Memory B cell (primary cell): ENCODE results near the gene IGF1R.

Experiments used
- ATAC-seq: fragments of 150-1000 bp; cut with Tn5 transposase; 2 replicates; pipeline ENCODE4 v1.10.0; 2021; ENCODE audit warnings: low read depth, mild to moderate bottlenecking, moderate library complexity
- DNase-seq, 2 donors: peaks; one replicate each; pipeline ENCODE4 v3.0.0; 2022; ENCODE audit warnings: low spot score in 2 of 2
- H3K27ac Mint-ChIP-seq: one replicate; pipeline ENCODE4 v1.8.0; 2022; ENCODE audit warnings: mild to moderate bottlenecking, moderate library complexity, mixed read lengths
- H3K27me3 Mint-ChIP-seq: one replicate; pipeline ENCODE4 v1.8.0; 2022; ENCODE audit warnings: mixed read lengths
- H3K36me3 Mint-ChIP-seq: one replicate; pipeline ENCODE4 v1.8.0; 2022; ENCODE audit warnings: mild to moderate bottlenecking, mixed read lengths
- H3K4me1 Mint-ChIP-seq: one replicate; pipeline ENCODE4 v1.8.0; 2022; ENCODE audit warnings: mixed read lengths
- H3K4me3 Mint-ChIP-seq: one replicate; pipeline ENCODE4 v1.8.0; 2022; ENCODE audit warnings: mild to moderate bottlenecking, moderate library complexity, mixed read lengths
- H3K9me3 Mint-ChIP-seq: one replicate; pipeline ENCODE4 v1.8.0; 2022; ENCODE audit warnings: mixed read lengths

The IGF1R gene

DNA sequence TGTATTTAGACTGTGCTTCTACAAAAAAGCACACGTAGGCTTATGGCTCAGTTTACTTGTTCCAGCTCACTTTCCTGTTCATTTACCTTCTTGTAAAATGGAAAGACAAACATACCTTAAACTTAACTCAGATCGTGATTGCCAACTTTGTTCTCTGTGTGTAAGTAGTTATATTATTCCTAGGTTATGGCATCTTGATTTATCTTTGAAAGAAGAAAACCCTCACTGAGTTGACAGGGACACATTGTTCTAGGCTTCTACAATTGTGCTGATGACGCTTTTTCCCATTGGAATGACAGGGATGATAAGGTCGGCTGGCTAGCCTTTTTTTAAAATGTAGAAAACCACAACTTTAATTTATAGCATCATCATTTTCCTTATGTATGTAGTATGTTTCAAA lies 140.7 kb downstream of the IGF1R start:
- Mint-ChIP-seq H3K4me1 (peaks cover 6% of the 10 kb centered on the region), H3K9me3 (no peaks in the 10 kb centered on the region), H3K36me3 (no peaks in the 10 kb centered on the region), H3K27me3 (peaks cover 4% of the 10 kb centered on the region), H3K4me3 (no peak overlapping the region), H3K27ac (no peak overlapping the region)
- ATAC-seq = no peak
- DNase-seq = no peak

DNA sequence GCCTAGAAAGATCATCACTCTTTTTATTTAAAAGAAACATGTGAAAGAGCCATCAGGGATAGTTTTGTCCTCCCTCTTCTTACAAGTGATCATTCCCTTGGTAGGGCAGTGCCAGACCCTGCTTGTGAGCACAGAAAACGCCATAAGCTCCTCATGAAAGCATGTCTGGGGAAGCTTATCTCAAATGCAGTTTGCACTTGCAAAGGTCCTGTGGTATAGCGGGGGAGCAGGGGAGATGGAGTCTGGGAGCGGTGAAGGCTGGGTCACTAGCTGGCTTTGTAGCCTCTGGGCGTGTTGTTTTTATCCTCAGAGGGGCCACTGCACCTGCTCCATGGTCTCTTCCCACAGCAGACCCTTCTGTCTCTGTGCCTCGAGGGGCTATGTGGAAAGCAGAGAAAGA lies 141.9 kb downstream of the IGF1R start:
- Mint-ChIP-seq H3K27me3 (peaks cover 4% of the 10 kb centered on the region), H3K4me3 (no peak overlapping the region), H3K27ac (no peak overlapping the region), H3K9me3 (no peaks in the 10 kb centered on the region), H3K4me1 (peaks cover 6% of the 10 kb centered on the region), H3K36me3 (no peaks in the 10 kb centered on the region)
- DNase-seq = no peak
- ATAC-seq = no peak

DNA sequence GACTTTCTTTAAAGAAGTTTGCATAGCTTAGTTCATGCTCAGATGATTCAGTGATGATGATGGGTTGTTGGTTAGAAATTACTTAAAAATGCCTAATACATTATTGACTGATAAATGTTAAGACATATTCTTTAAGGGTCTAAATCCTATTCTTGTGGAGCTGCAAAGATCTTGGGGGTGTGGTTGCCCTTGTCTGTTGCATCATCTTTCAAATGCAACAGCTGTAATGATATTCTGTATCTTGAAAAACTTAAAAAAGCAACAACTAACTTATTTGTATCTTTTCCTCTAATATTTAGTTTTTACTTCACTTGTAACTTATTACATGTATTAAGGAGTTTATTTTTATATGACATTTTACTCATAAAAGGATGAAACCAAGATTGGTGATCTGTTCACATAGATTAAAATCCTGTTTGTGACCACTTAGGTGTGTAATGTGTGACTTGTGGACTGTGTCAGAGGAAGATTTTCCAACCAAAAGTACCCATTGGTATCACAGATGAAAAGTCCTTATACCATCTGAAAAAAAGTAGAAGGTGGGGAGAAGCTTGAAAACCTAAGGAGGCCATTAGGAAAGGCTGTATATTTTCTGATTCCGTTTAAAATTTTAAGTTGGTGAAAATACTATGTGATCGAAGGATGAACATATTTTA lies 142.8 kb downstream of the IGF1R start:
- H3K9me3 Mint-ChIP-seq = no peaks in the 10 kb centered on the region
- peaks cover 6% of the 10 kb centered on the region for H3K4me1 Mint-ChIP-seq
- no peak for ATAC-seq
- DNase-seq = no peak
- no peak overlapping the region for H3K27ac Mint-ChIP-seq
- peaks cover 4% of the 10 kb centered on the region for H3K27me3 Mint-ChIP-seq
- H3K36me3 Mint-ChIP-seq = no peaks in the 10 kb centered on the region
- H3K4me3 Mint-ChIP-seq = no peak overlapping the region

DNA sequence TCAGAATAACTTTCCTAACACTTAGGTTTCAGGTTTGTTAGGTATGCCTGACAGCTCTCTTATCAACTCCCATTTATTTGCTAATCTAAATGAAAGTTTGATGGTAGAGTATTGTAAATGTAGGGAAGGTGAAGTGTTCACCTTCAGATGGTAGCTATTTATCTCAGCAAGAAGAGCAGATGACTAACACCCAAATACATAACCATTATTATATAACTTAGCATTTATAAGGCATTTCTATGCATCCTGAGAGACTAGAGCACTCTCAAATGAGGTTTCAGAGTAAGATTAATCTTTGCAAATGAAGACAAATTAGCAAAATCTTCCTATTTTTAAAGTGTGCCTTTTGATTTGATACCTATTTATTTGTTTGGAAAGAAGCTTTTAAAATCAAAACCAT lies 143.8 kb downstream of the IGF1R start:
- Mint-ChIP-seq H3K4me1 (peaks cover 6% of the 10 kb centered on the region), H3K27me3 (peaks cover 4% of the 10 kb centered on the region), H3K36me3 (no peaks in the 10 kb centered on the region), H3K9me3 (no peaks in the 10 kb centered on the region), H3K4me3 (no peak overlapping the region), H3K27ac (no peak overlapping the region)
- ATAC-seq (no peak), DNase-seq (no peak)

DNA sequence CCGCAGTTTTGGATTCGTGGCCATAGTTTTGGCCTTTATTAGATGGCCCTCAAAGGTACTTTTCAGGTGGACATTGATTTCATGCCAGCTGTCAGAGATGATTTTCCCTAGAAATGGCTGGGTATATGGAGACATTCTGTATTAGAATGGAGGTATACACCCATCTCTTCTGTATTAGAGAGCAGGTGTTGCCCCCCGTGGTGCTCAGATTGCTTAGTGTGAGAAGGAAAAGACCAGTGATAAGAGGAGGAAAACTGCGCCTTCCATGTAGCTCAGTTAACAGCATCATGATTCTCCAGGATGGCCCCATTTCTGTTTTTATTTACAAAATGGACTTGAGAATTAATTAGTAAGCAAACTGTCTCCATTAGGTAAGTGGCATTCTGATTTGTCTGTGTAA lies 145.9 kb downstream of the IGF1R start:
- Mint-ChIP-seq H3K9me3 (no peaks in the 10 kb centered on the region), H3K27me3 (peaks cover 3% of the 10 kb centered on the region), H3K27ac (no peak overlapping the region), H3K36me3 (no peaks in the 10 kb centered on the region), H3K4me1 (peaks cover 6% of the 10 kb centered on the region), H3K4me3 (no peak overlapping the region)
- ATAC-seq = no peak
- no peak for DNase-seq

DNA sequence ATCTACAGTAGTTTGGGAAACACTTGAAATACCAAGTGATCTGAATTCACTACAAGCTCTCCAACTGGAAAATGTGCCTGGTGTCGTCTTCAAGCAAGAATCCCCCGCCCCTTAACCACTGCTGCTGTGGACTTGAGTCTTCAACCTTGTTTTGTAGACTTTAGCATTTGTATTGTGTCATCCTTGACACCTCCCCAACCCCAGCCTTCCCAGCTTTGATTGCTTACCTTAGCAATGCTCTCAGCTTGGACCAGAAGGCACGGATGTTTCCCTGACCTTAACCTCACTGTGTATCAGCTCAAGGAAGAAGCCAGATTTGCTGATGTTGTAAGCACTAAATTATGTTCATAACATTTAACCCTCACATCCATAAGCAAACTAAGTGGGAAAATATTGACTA lies 146.4 kb downstream of the IGF1R start:
- peaks cover 8% of the 10 kb centered on the region for H3K4me1 Mint-ChIP-seq
- no peaks in the 10 kb centered on the region for H3K9me3 Mint-ChIP-seq
- DNase-seq = no peak
- H3K4me3 Mint-ChIP-seq = no peak overlapping the region
- H3K27ac Mint-ChIP-seq = no peak overlapping the region
- no peaks in the 10 kb centered on the region for H3K36me3 Mint-ChIP-seq
- no peak for ATAC-seq
- peaks cover 3% of the 10 kb centered on the region for H3K27me3 Mint-ChIP-seq

DNA sequence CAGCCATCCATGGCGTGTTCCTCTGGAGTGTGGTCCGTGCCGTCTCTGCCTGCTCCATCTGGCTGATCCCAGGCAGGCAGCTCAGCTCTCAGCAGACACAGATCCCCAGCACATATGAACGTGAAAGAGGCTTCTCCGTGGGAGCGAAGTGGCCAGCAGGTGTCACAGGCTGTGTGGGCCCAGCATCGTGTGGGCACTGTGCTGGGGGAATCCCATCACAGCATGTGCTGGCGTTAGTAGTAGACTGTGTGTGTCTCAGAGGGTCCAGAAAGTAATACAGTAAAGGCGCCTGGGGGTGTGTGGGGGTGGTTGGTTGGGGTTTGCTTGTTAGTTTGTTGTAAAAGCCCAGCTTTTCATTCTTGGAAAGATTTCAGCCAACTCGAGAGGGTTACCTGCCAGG lies 147.6 kb downstream of the IGF1R start:
- H3K9me3 Mint-ChIP-seq = no peaks in the 10 kb centered on the region
- H3K4me3 Mint-ChIP-seq = no peak overlapping the region
- H3K36me3 Mint-ChIP-seq = no peaks in the 10 kb centered on the region
- DNase-seq (no peak), ATAC-seq (no peak)
- peaks cover 11% of the 10 kb centered on the region for H3K4me1 Mint-ChIP-seq
- no peak overlapping the region for H3K27ac Mint-ChIP-seq
- H3K27me3 Mint-ChIP-seq = peaks cover 3% of the 10 kb centered on the region

DNA sequence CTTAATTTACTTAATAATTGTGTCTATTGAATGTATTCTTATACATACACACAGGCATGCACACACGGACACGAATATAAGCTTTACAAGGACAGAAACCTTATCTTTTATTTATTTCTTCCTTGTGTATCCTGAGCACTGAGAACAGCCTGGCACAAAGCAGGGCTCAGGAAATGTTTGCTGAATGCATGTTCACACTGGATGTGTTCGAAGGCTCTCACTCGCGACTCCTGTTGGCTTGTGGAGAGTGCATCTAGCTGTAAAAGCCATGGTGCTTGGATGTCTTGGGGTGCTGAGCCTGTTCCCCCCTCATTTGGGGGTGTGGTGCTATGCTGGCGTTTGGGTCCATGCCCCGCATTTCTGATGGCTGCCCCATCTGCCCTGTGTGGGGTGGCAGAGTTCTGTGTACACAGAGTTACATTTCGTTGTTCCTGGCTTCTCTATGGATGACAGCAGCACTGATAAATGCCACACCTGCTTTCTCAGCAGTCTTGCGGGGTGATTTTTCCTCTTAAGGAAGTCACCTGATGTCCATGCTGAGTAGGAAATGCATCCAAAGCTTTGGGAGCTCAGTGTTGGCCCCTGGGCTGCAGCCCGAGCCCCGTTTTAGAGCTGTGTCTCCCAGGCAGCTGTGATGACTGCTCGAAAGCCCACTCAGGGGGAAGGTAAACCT lies 148.5 kb downstream of the IGF1R start:
- peaks cover 11% of the 10 kb centered on the region for H3K4me1 Mint-ChIP-seq
- ATAC-seq = no peak

DNA sequence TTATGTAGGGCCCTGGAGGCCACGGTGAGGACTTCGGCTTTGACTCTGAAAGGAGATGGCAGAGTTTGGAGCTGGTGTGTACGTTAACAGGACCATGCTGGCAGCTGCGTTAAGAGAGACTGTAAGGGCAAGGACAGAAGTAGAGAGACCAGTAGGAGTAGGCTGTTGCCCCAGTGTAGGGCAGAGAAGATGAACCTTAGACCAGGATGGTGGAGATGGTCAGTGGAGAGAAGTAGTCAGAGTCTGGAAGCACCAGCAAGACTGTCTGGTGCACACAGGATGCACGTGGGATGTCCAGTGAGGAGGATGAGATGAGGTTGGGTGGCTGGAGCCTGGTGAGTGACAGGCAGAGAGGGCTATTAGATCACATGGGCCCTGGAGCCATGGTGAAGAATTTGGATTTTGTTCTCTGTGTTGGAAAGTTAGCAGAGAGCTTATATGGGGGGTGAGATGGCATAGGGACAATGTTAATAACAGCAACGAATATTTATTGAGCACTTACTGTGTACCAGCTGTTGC lies 150.1 kb downstream of the IGF1R start:
- DNase-seq (no peak), ATAC-seq (no peak)
- no peak overlapping the region for H3K27ac Mint-ChIP-seq
- no peaks in the 10 kb centered on the region for H3K36me3 Mint-ChIP-seq
- H3K4me1 Mint-ChIP-seq = peaks cover 11% of the 10 kb centered on the region
- peaks cover 3% of the 10 kb centered on the region for H3K27me3 Mint-ChIP-seq
- no peaks in the 10 kb centered on the region for H3K9me3 Mint-ChIP-seq
- no peak overlapping the region for H3K4me3 Mint-ChIP-seq

More for the DNA sequence above, 148.5 kb downstream of the IGF1R start:
- DNase-seq = no peak
- Mint-ChIP-seq H3K36me3 (no peaks in the 10 kb centered on the region), H3K27me3 (peaks cover 3% of the 10 kb centered on the region), H3K4me3 (no peak overlapping the region), H3K9me3 (no peaks in the 10 kb centered on the region), H3K27ac (no peak overlapping the region)

DNA sequence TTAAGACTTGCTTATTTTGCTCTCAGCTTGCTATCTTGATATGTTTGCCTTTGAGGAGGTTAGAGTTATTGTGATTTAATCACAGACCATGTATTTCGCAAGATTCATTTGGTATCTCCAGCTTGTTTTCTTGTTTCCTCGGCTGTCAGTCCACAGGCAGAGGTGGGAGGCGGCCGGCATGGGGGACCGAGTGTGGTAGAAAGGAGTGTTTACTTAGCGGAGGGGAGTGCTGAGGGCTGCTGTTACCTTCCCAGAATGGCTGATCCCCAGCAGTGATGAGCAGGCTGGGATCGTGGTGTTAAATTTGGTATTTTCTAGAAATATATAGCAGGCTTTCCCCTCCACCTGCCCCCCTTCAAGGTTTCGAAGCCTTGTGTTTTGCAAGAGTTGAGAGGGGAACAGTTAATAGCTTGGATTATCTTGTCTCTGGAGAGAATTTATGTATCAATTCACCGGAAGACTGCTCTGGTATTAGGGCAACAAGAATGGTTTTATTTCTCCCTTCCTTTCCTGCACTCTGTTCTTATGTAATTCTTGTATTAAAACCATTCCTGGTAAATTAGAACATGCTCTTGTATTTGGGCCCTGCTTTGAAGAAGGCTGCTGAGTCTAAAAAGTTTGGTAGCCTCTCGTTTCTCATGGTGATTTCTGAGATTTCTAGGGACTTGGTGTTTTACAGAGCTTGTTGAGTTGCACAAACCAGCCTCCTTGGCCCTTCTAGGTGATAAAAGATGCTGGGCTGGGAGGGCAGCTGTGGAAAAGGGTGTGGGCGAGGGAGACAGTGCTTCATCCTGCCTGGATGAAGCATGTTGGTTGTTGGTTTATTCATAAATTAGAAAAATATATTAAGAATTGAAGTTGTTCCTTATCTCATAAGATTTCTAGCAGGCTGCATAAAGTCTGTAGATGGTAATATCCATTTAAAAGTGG lies 151.4 kb downstream of the IGF1R start:
- H3K4me1 Mint-ChIP-seq = peaks cover 13% of the 10 kb centered on the region
- DNase-seq (no peak), ATAC-seq (no peak)
- H3K36me3 Mint-ChIP-seq = peaks cover 3% of the 10 kb centered on the region
- H3K27ac Mint-ChIP-seq = no peak overlapping the region
- no peaks in the 10 kb centered on the region for H3K9me3 Mint-ChIP-seq
- H3K27me3 Mint-ChIP-seq = peaks cover 3% of the 10 kb centered on the region
- no peak overlapping the region for H3K4me3 Mint-ChIP-seq

DNA sequence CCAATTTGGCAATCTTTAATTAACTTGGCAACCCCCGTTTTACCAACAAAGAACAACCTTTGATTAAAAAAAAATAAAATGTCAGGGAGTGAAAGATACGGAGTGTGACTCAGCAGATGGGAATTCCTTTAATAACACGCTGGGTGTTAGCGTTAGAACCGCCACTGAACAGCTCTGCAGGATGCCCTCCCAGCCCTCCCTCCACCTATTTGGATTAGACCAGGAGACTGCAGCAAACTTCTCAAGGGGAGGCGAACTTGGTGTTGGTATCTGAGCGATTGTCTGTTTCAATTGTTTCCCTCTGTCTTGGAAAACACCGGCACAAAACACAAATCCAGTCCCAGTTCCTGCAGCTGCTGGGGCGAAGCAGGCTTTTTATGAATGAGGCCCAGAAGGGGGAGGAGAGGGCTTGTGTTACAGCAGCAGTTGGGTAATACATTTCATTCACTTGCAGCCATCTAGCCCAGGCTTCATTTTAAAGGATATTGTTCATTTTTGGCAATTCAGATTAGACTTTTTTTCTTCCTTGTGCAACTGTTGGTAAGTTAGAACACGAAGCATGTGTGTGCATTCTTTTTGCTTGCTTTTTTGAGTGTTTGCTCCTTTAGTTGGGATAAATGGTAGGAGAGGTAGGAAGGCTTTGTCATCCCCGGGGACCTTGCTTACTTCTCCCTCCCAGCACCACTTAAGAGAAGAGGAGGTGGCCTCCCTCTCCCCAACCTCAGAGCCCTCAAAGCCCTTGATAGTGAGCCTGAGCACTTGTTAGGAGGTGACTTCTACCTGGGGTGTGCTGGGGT lies 152.3 kb downstream of the IGF1R start:
- H3K27me3 Mint-ChIP-seq = peaks cover 3% of the 10 kb centered on the region
- peaks cover 13% of the 10 kb centered on the region for H3K4me1 Mint-ChIP-seq
- DNase-seq = no peak
- H3K36me3 Mint-ChIP-seq = peaks cover 3% of the 10 kb centered on the region
- no peaks in the 10 kb centered on the region for H3K9me3 Mint-ChIP-seq
- H3K27ac Mint-ChIP-seq = no peak overlapping the region
- ATAC-seq = no peak
- H3K4me3 Mint-ChIP-seq = no peak overlapping the region

DNA sequence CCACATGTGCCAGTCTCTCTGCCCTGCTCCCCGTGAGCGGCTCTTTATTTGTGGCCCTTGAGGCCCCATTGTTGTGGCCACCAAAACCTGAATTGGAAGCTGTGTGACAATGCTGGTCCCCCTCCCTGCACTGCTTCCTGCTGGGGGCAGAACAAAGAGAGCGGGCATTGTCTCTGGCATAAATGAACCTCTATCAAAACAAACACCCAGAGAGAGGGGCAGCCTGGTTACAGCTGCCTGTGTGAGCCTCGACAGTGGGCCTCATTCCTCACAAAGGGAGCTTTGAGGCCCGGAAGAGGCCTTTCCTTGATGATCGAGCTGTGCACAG lies 152.9 kb downstream of the IGF1R start:
- Mint-ChIP-seq H3K27me3 (peaks cover 3% of the 10 kb centered on the region), H3K4me1 (peaks cover 13% of the 10 kb centered on the region), H3K36me3 (peaks cover 3% of the 10 kb centered on the region), H3K27ac (no peak overlapping the region), H3K9me3 (no peaks in the 10 kb centered on the region), H3K4me3 (no peak overlapping the region)
- no peak for ATAC-seq
- no peak for DNase-seq

DNA sequence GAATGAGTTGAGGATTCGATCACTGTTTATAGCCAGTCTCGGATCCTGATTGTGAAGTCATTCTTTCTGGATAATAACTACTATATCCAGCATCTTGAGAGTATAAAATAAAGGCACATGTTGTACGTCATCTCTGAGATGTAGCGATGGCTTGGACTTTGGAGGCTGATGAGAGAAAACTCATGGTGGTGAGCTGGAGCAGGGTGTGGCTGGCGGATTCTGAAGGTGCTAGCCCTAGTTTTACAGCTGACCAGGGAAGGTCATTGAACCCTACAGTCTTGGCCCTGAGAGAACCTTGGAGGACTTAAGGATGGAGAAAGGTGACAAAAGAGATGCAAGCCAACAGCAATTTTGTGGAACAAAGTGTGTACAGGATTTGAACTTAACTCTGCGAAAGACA lies 153.8 kb downstream of the IGF1R start:
- H3K36me3 Mint-ChIP-seq = peaks cover 3% of the 10 kb centered on the region
- H3K4me3 Mint-ChIP-seq = no peak overlapping the region
- no peak for ATAC-seq
- no peak for DNase-seq
- H3K4me1 Mint-ChIP-seq = peaks cover 13% of the 10 kb centered on the region
- H3K27ac Mint-ChIP-seq = no peak overlapping the region
- peaks cover 3% of the 10 kb centered on the region for H3K27me3 Mint-ChIP-seq
- H3K9me3 Mint-ChIP-seq = no peaks in the 10 kb centered on the region
